ENCODE measurements around the gene GRIK3. TPM values are rescaled to one million over a fixed set of nuclear protein-coding genes. Genes with fewer than 3 reads are reported as not detected.

The GRIK3 gene
- total RNA-seq, 2 experiments from 2014 or later: not detected

DNA sequence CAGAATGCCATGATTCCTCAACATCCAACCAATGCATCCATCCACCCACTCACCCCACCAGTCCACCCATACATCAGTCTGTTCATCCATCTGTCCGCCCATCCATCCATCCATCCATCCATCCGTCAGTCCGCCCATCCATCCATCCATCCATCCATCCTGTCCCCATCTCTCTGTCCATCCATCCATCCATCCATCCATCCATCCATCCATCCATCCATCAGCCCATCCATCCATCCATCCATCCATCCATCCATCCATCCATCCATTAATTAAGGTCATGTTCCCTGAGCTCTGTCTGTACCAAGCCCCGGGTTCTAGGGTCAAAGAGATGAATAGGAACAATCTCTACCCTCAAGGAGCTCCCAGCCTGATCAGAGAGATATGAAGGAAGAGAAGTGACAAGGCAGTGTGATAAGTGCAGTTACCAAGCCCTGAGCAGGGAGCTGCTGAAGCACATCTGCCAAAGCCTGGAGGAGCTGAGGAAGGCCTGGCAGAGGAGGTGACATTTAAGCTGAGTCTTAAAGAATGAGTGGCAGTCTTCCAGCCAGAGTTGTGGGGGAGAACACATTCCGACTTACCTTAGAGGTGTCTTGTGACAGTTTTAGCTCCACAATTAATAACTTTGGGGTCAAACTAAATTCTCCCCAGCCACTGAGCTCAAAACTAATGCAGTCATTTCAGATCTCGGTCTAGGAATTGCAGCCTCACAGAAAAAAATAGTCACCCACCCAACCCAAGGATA, 47.9 kb downstream of the GRIK3 start:
- no peaks in the 10 kb centered on the region for H3K36me3 Mint-ChIP-seq
- peaks cover 8% of the 10 kb centered on the region for H3K27me3 Mint-ChIP-seq
- no peaks in the 10 kb centered on the region for H3K4me1 Mint-ChIP-seq
- no peaks in the 10 kb centered on the region for H3K9me3 Mint-ChIP-seq
- H3K27ac Mint-ChIP-seq: no peak overlapping the region
- H3K4me3 Mint-ChIP-seq: no peak overlapping the region
- no peak for DNase-seq

DNA sequence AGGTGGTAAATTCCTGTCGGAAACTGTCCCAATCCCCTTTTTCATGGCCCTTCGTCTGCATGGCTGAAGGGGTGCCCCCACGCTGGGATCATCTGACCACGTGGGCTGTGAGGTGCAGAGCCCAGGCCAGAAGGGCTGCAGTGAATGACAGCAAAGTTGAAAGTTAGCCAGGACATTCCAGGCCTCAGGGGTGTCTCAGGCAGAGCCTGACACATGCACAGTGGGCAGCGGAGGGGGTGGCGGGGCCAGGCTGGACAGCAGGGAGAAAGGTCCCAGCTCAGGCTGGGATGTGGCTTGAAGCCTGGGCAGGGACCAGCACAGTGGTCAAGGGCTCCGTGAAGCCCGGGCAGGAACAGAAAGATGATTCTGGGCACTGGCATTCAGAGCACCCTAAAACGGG, 49.6 kb downstream of the GRIK3 start:
- Mint-ChIP-seq H3K36me3 (no peaks in the 10 kb centered on the region), H3K4me3 (no peak overlapping the region), H3K27ac (no peak overlapping the region), H3K4me1 (no peaks in the 10 kb centered on the region), H3K27me3 (peaks cover 8% of the 10 kb centered on the region), H3K9me3 (no peaks in the 10 kb centered on the region)
- no peak for DNase-seq

DNA sequence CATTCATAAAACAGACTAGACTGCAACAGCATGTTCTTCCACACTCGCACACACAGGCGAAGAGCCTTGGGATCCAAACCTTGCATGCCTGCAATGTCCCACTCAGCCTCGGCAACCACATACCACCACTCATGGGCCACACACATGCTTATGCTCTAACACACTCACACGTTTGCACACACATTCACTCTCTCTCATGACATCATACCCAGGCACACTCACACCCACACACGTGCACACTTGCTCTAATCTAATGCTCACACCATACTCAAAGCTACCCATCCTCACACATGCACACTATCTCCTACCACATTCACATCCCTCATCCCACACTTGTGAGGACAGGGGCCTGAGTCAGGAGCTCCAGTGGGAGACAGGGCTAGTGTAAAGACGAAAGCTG, 50.3 kb downstream of the GRIK3 start:
- no peak for DNase-seq
- Mint-ChIP-seq H3K9me3 (no peaks in the 10 kb centered on the region), H3K4me1 (no peaks in the 10 kb centered on the region), H3K36me3 (no peaks in the 10 kb centered on the region), H3K4me3 (no peak overlapping the region), H3K27ac (no peak overlapping the region), H3K27me3 (peaks cover 8% of the 10 kb centered on the region)

DNA sequence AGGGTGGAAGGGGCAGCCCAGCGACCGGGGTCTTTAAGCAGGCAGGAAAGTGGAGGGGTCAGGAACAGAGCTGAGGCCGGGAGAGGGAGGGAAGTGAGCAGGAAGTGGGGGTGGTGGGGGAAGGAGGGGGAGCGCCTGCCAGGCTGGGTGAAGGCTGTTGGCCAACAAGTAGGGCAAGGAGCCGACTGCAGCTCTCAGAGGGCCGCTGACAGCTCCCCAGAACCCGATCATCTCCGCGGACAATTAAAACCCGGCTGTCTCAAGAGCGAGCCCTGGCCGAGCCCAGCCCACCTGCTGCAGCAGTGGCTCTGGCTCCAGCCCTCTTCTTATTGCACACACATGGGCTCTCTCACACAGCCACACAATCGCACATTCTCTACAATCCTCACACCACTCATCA, 51.6 kb downstream of the GRIK3 start:
- Mint-ChIP-seq H3K36me3 (no peaks in the 10 kb centered on the region), H3K27ac (no peak overlapping the region), H3K4me3 (no peak overlapping the region), H3K4me1 (no peaks in the 10 kb centered on the region), H3K9me3 (peaks cover 3% of the 10 kb centered on the region), H3K27me3 (peaks cover 8% of the 10 kb centered on the region)
- no peak for DNase-seq

DNA sequence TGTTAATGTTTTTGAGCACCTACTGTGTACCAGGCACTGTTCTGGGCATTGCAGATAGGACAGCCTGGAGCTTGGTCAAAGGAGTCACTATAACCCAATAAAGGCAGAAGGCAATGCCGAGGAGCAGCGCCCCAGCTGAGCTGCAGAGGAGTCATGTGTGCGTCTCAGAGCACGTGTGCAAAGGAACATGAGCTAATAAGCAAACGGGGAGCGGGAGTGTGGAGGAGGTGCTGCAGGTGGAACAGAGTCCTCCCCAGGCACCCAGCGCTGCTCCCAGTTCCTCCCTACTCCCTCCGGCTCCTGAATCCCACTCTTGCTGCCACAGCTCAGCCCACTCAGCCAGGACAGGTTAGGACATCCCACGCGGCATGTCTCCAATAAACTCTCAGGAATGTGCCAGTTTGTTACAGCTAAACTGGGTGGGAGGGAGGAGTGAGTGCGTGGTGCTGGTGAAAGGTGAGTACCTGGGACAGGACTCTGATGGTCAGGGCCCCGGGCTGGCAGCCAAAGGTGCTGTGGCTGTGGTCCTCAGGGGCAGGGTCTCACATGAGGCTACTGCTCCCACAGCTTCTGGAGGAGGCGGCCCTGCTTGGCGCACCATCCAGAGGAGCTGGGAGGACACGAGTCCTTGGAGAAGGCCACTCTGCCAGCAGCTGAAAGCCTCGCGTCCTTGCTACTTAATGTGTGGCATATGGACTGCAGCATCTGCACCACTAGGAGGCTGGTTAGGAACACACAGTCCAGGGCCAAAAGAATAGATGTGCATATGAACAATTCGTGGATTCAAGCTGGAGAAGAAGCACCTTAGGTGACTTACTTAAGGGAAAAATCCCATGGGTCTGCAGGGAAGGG, 52.3 kb downstream of the GRIK3 start:
- Mint-ChIP-seq H3K27me3 (peaks cover 9% of the 10 kb centered on the region), H3K9me3 (peaks cover 3% of the 10 kb centered on the region), H3K36me3 (no peaks in the 10 kb centered on the region), H3K4me1 (no peaks in the 10 kb centered on the region), H3K4me3 (no peak overlapping the region), H3K27ac (no peak overlapping the region)
- no peak for DNase-seq

DNA sequence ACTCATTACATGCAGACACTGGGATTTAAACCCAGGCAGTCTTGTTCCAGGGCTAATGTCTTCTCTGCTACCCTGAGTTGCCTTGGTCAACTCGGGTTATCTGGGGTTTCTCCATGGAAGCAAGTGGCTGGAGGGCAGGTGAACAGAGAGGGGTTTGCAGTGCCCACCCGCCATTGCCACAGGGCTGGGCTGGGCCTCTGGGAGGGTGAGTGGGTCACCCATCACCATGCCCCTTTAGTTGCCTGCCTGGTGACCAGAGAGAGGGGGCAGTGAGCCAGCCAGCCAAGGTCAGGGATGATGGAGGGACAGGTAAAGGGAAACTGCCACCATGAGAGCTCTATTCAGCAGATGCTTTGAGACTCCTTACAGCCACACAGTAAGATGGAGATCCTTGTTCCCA, 53.2 kb downstream of the GRIK3 start:
- Mint-ChIP-seq H3K9me3 (peaks cover 3% of the 10 kb centered on the region), H3K4me3 (no peak overlapping the region), H3K36me3 (no peaks in the 10 kb centered on the region), H3K27me3 (peaks cover 11% of the 10 kb centered on the region), H3K27ac (no peak overlapping the region), H3K4me1 (no peaks in the 10 kb centered on the region)
- DNase-seq: no peak

DNA sequence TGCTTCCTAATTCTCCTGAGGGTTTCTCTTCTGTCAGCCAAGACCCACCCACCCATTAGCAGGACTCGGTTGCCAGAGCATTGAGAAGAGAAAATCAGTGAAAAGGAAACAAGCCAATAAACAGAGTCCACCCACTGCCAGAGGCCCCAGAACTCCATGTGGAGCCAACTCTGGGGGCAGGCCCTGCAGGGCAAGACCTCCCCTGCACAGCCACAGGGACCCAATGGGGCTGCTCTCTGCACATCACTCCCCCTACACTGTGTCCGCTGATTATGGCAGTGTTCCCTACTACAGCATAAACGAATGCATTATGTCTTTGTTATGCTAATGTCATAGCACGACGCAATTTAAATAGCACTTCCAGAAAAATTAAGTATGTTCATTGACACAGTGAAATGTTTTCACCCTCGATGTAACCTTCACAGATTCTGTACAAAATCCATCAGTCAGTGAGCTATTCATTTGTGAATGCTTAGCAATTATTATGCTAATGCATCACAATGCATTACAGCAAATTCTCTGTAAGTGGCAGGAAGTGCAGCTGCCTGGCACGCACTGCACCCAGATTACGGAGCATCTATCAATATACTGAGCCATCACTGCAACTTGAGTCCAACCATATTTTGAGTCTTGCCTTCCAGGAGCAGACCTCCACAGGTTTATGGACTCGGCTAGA, 56.4 kb downstream of the GRIK3 start:
- peaks cover 3% of the 10 kb centered on the region for H3K9me3 Mint-ChIP-seq
- H3K4me3 Mint-ChIP-seq: no peak overlapping the region
- no peaks in the 10 kb centered on the region for H3K4me1 Mint-ChIP-seq
- DNase-seq: no peak
- no peak overlapping the region for H3K27ac Mint-ChIP-seq
- H3K36me3 Mint-ChIP-seq: no peaks in the 10 kb centered on the region
- H3K27me3 Mint-ChIP-seq: peaks cover 9% of the 10 kb centered on the region

DNA sequence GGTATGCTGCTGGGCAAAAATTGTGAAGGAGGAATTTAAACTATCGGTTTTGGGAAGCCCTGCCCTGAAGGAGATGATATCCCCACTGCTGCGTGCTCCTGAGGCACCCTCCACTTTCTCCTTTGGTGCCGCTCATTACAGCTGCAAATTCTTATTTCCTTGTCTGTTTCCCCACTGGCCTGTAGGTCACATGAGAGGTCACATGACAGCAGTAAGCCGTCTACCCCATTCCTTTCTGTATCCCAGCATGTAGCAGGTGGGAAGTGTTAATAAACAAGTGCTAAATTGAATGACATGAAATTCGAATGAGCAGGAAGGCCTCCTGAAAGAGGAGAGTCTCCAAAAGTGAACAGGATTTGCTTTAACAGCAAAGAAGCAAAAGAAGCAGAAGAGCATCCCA, 58.7 kb downstream of the GRIK3 start:
- H3K4me1 Mint-ChIP-seq: no peaks in the 10 kb centered on the region
- peaks cover 3% of the 10 kb centered on the region for H3K9me3 Mint-ChIP-seq
- H3K4me3 Mint-ChIP-seq: no peak overlapping the region
- no peak overlapping the region for H3K27ac Mint-ChIP-seq
- no peaks in the 10 kb centered on the region for H3K36me3 Mint-ChIP-seq
- peaks cover 3% of the 10 kb centered on the region for H3K27me3 Mint-ChIP-seq
- DNase-seq: no peak

DNA sequence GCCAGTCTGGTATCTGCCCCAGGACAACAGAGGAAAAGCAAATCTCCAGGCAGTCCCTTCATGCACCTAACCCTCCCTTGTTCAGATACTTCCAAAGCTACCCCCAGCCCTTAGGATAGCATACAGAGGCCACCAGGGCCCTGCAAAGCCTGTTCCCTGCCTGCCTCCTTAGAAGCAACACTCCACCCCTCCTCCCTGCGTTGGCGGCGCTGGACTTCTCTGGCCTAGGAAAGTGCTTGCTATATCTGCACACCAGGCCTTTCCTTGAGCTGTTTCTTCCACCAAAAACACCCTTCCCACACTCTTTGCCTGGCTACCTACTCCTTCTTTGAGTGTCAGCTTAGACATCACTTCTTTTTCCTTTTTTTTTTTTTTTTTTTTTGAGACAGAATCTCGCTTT, 61.3 kb downstream of the GRIK3 start:
- no peaks in the 10 kb centered on the region for H3K36me3 Mint-ChIP-seq
- DNase-seq: no peak
- peaks cover 3% of the 10 kb centered on the region for H3K9me3 Mint-ChIP-seq
- no peaks in the 10 kb centered on the region for H3K4me1 Mint-ChIP-seq
- H3K27ac Mint-ChIP-seq: no peak overlapping the region
- peaks cover 3% of the 10 kb centered on the region for H3K27me3 Mint-ChIP-seq
- no peak overlapping the region for H3K4me3 Mint-ChIP-seq

DNA sequence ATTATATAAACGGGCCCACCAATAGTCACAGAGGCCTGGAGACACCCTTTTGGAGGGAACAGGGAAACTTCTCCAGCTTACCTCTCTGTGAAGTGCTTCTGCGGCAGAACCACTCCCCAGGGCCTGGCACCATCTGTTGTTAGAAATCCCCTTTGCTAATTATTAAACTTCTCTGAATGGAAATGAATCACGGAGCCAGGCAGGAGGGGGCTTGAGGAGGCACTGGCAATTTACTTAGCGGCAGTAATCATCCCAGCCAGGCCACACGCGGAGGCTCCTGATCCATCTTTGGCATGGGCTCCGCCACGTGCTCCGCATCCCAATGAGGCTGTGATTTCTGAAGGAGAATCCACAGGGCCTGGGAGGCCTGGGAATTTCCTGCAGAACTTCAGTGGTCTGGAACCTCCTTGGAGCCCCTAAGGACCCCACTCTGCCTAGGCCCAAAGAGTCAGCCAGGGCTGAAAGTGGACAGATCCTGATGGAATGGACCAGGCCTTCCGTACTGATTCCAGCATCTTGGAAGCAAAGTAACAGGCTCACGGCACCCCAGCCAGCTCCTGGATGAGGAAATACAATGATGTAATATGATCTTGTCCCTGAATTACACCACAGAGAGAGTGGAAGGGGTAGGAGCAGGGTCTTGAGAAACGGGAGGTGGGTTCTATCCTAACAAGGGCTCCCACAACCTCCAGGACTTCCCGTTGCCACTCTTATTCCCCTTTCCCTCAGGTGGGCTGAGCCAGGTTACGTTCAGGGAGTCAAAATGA, 62.3 kb downstream of the GRIK3 start:
- no peaks in the 10 kb centered on the region for H3K4me1 Mint-ChIP-seq
- no peak overlapping the region for H3K27ac Mint-ChIP-seq
- no peaks in the 10 kb centered on the region for H3K9me3 Mint-ChIP-seq
- DNase-seq: no peak
- H3K4me3 Mint-ChIP-seq: no peak overlapping the region
- H3K36me3 Mint-ChIP-seq: no peaks in the 10 kb centered on the region
- peaks cover 2% of the 10 kb centered on the region for H3K27me3 Mint-ChIP-seq

DNA sequence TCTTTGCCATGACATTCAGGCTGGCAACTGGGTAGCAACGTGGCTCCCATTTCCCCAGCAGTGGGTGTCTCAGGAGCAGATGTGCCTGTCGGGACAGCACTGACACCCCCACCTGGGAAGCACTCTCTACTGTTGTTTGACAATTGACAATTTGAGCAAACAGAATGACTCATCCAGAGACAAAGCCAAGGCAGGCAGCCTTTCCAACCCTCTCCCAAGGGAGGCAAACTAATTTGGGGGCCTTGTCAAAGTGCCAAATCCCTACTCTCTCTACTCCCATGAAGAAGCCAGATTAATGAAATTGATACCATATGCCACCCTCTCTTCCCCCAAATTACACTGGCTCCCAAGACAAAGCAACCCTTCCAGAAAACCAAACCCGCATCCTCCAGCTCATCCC, 65.6 kb downstream of the GRIK3 start:
- Mint-ChIP-seq H3K36me3 (no peaks in the 10 kb centered on the region), H3K4me3 (no peak overlapping the region), H3K27ac (no peak overlapping the region), H3K4me1 (no peaks in the 10 kb centered on the region), H3K9me3 (no peaks in the 10 kb centered on the region), H3K27me3 (no peaks in the 10 kb centered on the region)
- DNase-seq: no peak

DNA sequence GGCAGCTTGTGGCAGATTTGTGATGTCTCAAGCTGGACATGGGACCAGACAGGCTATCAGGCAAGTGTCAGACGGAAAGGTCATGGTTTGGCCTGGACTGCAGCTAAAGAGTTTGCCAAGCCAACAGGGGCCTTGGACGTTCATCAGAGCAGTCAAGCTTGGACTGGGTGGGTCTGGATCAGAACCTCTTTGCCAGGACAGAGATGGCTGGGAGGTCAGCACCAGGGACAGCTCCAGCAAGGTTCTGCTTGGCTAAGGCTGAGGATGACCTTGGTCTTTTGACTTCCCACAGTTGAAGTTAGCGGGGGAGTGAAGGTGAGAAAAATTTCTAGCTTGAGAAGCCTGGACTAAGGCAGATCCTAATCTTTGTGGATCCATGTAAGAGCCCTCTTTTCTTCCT, 68.1 kb downstream of the GRIK3 start:
- no peaks in the 10 kb centered on the region for H3K36me3 Mint-ChIP-seq
- peaks cover 5% of the 10 kb centered on the region for H3K27me3 Mint-ChIP-seq
- no peaks in the 10 kb centered on the region for H3K4me1 Mint-ChIP-seq
- H3K9me3 Mint-ChIP-seq: no peaks in the 10 kb centered on the region
- H3K4me3 Mint-ChIP-seq: no peak overlapping the region
- no peak for DNase-seq
- H3K27ac Mint-ChIP-seq: no peak overlapping the region

DNA sequence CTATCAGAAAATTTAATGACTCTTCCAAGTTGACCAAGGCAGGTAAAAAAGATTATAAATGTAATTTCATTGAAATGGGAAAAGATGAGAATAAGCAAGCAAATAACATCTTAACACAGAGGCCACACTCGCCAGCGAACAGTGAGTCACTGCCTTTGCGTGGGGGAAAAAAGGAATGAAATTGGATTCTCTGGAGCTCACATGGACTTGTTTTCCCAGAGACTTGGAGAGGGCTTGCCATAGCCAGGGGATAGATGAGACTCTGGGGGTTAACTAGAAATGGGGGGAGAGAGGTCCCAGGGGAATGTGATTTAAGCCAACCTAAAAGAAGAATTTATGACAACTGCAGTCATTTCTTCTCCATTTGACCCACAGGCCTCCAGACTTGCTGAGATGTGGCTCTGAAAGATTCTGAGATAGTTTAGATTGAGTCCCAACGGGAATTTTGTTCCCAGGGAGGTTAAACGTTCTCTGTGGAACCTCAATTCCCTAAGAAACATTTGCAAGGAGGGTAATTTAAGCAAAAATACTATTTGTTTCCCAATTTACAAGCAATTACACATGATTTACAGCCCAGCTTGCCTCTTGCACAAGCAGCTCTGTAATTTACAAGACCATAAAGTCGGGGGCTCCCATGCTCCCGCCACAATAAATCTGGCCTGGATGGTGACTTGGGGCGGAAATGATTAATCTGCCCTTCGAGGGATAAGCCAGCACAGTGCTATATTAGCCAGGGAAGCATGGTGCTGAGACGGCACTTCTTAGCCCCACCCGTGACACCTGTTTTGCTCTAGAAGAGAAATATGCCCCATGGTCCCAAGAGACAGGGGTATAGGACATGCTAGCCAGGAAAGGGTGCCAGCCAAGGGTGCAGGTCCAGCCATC, 68.8 kb downstream of the GRIK3 start:
- Mint-ChIP-seq H3K4me3 (no peak overlapping the region), H3K27ac (no peak overlapping the region), H3K9me3 (no peaks in the 10 kb centered on the region), H3K4me1 (no peaks in the 10 kb centered on the region), H3K36me3 (no peaks in the 10 kb centered on the region), H3K27me3 (peaks cover 5% of the 10 kb centered on the region)
- DNase-seq: no peak

DNA sequence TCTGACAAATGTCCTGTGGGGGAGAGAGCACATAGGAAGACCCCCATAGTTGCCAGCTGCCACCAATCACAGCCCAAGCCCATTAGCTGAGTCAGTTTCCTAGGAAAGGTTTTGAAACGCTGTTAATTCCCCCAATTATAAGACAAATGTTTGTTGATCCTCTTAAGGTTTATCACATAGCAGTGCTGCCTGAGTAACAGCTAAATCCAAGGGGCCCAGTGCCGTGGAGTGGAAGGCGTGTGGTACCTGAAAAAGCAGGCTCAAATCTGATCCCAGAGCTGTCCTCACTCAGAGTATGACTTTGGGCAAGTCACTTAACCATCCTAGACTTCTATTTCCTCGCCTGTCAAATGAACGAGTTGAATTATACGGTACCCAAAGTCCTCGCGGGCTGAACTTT, 69.5 kb downstream of the GRIK3 start:
- Mint-ChIP-seq H3K4me1 (no peaks in the 10 kb centered on the region), H3K27me3 (peaks cover 5% of the 10 kb centered on the region), H3K27ac (no peak overlapping the region), H3K4me3 (no peak overlapping the region), H3K9me3 (no peaks in the 10 kb centered on the region), H3K36me3 (no peaks in the 10 kb centered on the region)
- DNase-seq: no peak
